DND-41 (cell line): ENCODE results near the gene TMEM238.

Experiments
- ATAC-seq: fragments of 200-7000 bp; cut with Tn5 transposase; 3 replicates; pipeline ENCODE4 v1.9.1; 2021; ENCODE audit warnings: low read depth; ENCODE audit not compliant: insufficient read depth
- DNase-seq: peaks from one replicate; pipeline ENCODE4 v3.0.0-alpha.2; 2020
- H2AFZ ChIP-seq: 2 replicates; pipeline ENCODE4 v1.6.0; 2012; ENCODE audit warnings: low read depth, low read length
- H3K27ac ChIP-seq: 2 replicates; pipeline ENCODE4 v1.5.1; 2012; ENCODE audit warnings: low read length, inconsistent platforms
- H3K27me3 ChIP-seq: fragments of 200-600 bp; sonication (generic); 2 replicates; pipeline ENCODE4 v1.6.0; 2012; ENCODE audit warnings: low read length, mild to moderate bottlenecking, inconsistent platforms; ENCODE audit not compliant: insufficient read depth, poor library complexity
- H3K36me3 ChIP-seq: 2 replicates; pipeline ENCODE4 v1.5.1; 2012; ENCODE audit warnings: low read length, inconsistent platforms; ENCODE audit not compliant: insufficient read depth
- H3K4me1 ChIP-seq: 2 replicates; pipeline ENCODE4 v1.5.1; 2012; ENCODE audit warnings: mild to moderate bottlenecking, low read length; ENCODE audit not compliant: insufficient read depth
- H3K4me2 ChIP-seq: 2 replicates; pipeline ENCODE4 v1.6.0; 2012; ENCODE audit warnings: mild to moderate bottlenecking, moderate library complexity, low read length, inconsistent platforms; ENCODE audit not compliant: insufficient read depth
- H3K4me3 ChIP-seq, 2 experiments: fragments of 200-600 bp in 1 of 2; shearing (Covaris generic) in 1 of 2; 2 replicates each; pipeline ENCODE4 v1.5.1; 2012 to 2016; ENCODE audit warnings: inconsistent platforms in 2 of 2, low read length in 2 of 2, mild to moderate bottlenecking in 2 of 2, low read depth in 1 of 2, moderate library complexity in 1 of 2
- H3K79me2 ChIP-seq: 2 replicates; pipeline ENCODE4 v1.6.0; 2012; ENCODE audit warnings: low read length, inconsistent platforms; ENCODE audit not compliant: insufficient read depth
- H3K9ac ChIP-seq: 2 replicates; pipeline ENCODE4 v1.6.0; 2012; ENCODE audit warnings: low read depth, mild to moderate bottlenecking, inconsistent platforms, low read length, moderate library complexity
- H3K9me3 ChIP-seq: 2 replicates; pipeline ENCODE4 v1.5.1; 2012; ENCODE audit warnings: low read length, moderate library complexity, mild to moderate bottlenecking, inconsistent platforms; ENCODE audit not compliant: insufficient read depth, severe bottlenecking
- H4K20me1 ChIP-seq: 2 replicates; pipeline ENCODE4 v1.6.0; 2012; ENCODE audit warnings: low read length; ENCODE audit not compliant: insufficient read depth
- EZH2 ChIP-seq: IDR thresholded peaks from 3 replicates; pipeline ENCODE4 v1.6.1; 2012; ENCODE audit warnings: borderline replicate concordance, low read depth, mild to moderate bottlenecking, moderate library complexity, low read length, inconsistent platforms; ENCODE audit not compliant: severe bottlenecking
- TF ChIP-seq, protein P1 (sequence below): IDR thresholded peaks from 2 replicates; pipeline ENCODE4 v1.5.1; 2012; ENCODE audit warnings: borderline replicate concordance, low read length, moderate library complexity, mild to moderate bottlenecking; ENCODE audit not compliant: poor library complexity, severe bottlenecking; ENCODE audit errors: extremely low read depth

TMEM238 gene

DNA sequence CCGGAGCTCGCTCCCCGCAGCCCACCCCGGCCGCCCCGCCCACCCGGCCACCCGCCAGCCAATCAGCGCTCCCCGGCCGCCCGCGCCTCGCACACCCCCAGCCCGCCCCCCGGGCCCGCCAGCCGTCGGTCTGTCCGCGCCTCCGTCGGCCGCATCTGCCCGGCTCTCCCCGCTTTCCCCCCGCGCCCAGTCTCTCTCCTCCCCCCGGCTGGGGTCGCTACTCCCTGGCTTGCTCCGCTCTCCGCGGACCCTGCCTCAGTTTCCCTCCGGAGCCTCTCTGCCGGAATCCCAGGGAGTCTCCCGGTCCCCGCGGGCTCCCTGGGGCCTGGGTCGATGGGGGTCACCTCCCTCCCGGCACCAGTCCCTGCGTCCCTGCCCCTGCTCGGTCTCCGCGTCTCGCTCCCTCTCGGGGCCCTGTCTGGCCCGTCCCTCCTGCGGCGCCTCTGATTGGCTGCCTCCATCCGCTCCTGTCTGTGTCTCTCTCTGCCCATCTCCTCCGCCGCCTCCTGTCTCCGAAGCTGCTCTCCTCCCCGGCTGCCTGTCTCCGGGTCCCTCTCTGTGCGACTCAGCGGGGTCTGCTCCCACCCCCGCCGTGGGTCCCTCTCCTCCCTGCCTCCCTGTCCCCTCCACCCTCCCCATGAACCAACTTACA, 14.3 kb downstream of the TMEM238 start:
- DNase-seq (no peak), ATAC-seq (no peak)
- H3K4me3 ChIP-seq: no peak overlapping the region
- no peaks in the 10 kb centered on the region for H3K4me1 ChIP-seq
- no peak overlapping the region for H3K9ac ChIP-seq
- no peak overlapping the region for H3K4me2 ChIP-seq
- no peaks in the 10 kb centered on the region for H3K79me2 ChIP-seq
- no peaks in the 10 kb centered on the region for H3K36me3 ChIP-seq
- H3K27me3 ChIP-seq: no peaks in the 10 kb centered on the region
- H3K9me3 ChIP-seq: no peaks in the 10 kb centered on the region
- no peak overlapping the region for H3K27ac ChIP-seq
- no peak overlapping the region for H2AFZ ChIP-seq
- no peak for TF ChIP-seq EZH2
- TF ChIP-seq, protein P1, sequence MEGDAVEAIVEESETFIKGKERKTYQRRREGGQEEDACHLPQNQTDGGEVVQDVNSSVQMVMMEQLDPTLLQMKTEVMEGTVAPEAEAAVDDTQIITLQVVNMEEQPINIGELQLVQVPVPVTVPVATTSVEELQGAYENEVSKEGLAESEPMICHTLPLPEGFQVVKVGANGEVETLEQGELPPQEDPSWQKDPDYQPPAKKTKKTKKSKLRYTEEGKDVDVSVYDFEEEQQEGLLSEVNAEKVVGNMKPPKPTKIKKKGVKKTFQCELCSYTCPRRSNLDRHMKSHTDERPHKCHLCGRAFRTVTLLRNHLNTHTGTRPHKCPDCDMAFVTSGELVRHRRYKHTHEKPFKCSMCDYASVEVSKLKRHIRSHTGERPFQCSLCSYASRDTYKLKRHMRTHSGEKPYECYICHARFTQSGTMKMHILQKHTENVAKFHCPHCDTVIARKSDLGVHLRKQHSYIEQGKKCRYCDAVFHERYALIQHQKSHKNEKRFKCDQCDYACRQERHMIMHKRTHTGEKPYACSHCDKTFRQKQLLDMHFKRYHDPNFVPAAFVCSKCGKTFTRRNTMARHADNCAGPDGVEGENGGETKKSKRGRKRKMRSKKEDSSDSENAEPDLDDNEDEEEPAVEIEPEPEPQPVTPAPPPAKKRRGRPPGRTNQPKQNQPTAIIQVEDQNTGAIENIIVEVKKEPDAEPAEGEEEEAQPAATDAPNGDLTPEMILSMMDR: no peak
- 0 out of 2 replicates have a peak, but pooled peaks cover 2% of the 10 kb centered on the region for H4K20me1 ChIP-seq

DNA sequence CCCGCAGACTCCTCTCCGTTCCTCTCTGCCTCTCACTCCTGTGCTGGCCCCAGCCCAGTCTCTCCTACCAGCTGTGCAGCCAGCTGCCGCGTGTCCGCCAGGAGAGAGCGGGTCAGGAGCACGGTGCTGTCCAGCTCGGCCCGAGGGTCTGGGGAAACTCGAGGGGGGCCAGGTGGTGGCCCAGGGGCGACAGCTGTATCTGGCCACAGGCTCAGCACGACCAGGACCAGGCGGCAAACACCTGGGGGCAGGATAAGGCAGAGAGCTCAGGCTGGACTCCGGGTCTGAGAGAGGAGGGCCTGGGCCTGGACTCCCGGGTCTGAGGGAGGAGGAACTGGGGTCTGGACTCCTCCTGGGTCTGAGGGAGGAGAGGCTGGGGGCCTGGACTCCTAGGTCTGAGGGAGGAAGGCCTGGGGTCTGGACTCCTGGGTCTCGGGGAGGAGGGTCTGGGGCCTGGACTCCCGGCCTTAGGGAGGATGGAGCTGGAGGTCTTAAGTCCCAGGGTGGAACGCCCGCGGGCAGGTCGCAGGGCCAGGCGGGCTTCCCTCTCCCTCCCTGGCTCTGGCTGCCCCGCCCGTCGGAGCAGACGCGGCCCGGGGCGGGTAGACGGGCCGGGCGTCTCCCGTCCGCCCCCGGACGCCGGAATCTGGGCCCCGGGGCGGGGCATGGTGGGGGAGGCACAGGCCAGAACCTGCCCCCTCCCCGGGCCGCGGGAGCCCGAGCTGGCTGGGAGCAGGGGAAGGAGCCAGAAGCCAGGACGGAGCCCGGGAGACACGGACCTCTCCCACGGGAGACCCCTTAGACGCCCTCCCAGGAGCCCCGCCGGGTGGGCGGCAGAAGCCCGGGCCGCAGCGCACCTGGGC, 15.2 kb downstream of the TMEM238 start:
- no peak overlapping the region for H3K27ac ChIP-seq

DNA sequence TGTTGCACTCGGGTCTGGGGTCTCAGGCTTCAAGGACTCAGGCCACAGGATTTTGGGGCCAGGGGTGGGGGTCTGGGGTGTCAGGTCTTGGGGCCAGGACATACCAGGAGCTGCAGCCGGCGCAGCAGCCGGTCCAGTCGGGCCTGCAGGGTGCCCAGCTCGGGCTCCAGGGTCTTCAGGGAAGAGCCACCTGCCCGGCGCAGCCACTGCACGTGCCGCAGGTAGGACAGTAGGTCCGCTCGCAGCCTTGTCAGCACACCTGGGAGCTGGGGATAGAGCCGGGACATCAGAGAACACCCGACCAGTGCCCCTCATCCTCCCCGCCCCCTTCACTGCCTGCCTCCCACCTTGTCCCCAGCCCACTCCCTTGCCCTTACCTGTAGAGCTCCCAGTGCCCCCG, 16.0 kb downstream of the TMEM238 start:
- no peak overlapping the region for H3K9ac ChIP-seq
- H3K4me2 ChIP-seq: no peak overlapping the region
- H4K20me1 ChIP-seq: no peaks in the 10 kb centered on the region
- no peaks in the 10 kb centered on the region for H3K4me1 ChIP-seq
- TF ChIP-seq, protein P1: no peak
- TF ChIP-seq EZH2: no peak
- no peaks in the 10 kb centered on the region for H3K79me2 ChIP-seq
- no peak for DNase-seq
- H3K36me3 ChIP-seq: no peaks in the 10 kb centered on the region
- no peaks in the 10 kb centered on the region for H3K27me3 ChIP-seq
- no peak overlapping the region for H3K4me3 ChIP-seq
- H3K9me3 ChIP-seq: no peaks in the 10 kb centered on the region
- H3K27ac ChIP-seq: no peak overlapping the region
- no peak overlapping the region for H2AFZ ChIP-seq
- ATAC-seq: no peak

More for the DNA sequence above, 15.2 kb downstream of the TMEM238 start:
- DNase-seq (no peak), ATAC-seq (no peak)
- Histone ChIP-seq H3K27me3 (no peaks in the 10 kb centered on the region), H4K20me1 (0 out of 2 replicates have a peak, but pooled peaks cover under 1% of the 10 kb centered on the region), H3K4me3 (no peak overlapping the region), H3K79me2 (no peaks in the 10 kb centered on the region), H3K4me1 (no peaks in the 10 kb centered on the region), H2AFZ (no peak overlapping the region), H3K4me2 (no peak overlapping the region), H3K9ac (no peak overlapping the region), H3K36me3 (no peaks in the 10 kb centered on the region), H3K9me3 (no peaks in the 10 kb centered on the region)
- TF ChIP-seq, protein P1: no peak
- no peak for TF ChIP-seq EZH2
